GM21723 (cell line): ENCODE measurements around the gene ZSWIM7.
"Not testable (repeated sequence)": the region's sequence is repeated elsewhere in the genome, so short reads cannot be mapped to it uniquely, and the experiment has no call there.

Source experiments
- ATAC-seq: cut with Tn5 transposase; IDR thresholded peaks from one replicate; pipeline ENCODE4 v1.9.1; 2021; ENCODE audit warnings: mild to moderate bottlenecking, moderate library complexity; ENCODE audit not compliant: unreplicated experiment

The ZSWIM7 gene

DNA sequence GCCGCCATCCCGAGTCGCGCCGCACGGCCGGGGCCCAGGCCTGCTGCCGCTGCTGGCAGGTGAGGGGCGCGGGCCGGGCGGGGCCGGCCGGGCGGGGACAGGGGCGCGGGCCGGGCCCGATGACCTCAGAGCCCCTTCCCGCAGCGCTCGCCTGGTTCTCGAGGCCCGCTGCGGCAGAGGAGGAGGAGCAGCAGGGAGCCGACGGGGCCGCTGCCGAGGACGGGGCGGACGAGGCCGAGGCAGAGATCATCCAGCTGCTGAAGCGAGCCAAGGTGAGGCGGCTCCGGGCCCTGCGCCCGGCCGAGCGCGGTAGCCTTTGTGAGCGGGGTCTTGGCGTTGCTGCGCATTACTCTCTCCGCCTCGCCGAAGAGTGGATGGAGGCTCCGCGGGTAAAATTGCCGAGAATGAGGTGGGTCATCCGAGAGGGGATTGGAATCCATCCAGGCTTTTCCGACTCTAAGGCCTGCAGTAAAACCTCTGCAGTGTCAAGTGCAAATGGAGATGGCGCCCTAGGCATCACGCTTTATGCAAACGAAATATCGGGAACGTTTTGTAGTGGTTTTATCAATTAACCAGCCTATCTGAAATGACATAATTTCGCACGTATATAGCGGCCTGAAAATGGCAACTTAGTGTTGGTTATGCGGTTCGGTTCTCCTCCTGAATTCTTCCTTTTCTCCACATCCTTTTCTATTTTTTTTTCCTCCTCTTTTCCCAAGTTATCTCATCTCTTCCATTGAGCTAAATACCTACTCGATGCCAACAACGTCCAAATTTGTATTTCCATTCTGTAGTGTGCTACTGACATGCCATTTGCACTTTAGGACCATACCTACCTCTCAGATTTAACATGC lies 697 bp upstream of the ZSWIM7 start:
- peak; percentile 43 for ATAC-seq

DNA sequence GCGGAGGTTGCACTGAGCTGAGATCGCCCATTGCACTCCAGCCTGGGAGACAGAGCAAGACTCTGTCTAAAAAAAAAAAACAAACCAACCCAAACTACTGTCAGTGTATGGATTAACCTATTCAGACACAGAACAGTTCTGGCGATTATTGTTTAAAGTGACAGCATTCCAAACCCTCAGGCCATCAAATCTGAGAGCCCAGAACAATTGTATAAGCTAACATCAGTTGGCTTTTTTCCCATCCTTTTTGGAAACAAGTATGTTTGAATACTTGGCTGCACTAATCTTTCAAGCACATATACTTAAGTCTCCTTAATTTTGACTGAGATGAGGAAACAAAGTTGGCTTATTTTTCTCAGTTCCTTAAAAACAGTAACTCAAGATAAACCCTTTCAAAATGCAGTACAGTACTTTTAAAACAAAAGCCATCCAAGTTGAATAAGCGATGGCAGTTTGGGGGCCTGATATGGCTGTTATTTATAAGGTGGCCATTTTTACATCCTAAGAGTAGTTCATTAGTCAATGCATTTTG lies 1.4 kb downstream of the ZSWIM7 start:
- no peak for ATAC-seq

DNA sequence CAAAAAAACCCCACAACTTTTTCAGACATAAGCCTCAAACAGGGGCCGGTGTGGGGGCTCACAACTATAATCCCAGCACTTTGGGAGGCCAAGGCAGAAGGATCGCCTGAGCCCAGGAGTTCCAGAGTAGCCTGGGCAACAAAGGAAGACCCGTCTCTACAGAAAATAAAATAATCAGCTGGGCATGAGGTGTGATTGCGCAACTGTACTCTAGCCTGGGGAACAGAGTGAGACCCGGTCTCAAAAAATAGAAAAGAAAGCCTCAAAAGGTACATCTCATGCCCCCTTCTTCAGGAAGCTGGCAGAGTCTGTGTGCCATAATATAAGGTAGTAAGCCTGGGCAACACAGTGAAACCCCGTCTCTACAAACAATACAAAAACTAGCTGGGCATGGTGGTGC lies 3.2 kb downstream of the ZSWIM7 start:
- no peak for ATAC-seq

DNA sequence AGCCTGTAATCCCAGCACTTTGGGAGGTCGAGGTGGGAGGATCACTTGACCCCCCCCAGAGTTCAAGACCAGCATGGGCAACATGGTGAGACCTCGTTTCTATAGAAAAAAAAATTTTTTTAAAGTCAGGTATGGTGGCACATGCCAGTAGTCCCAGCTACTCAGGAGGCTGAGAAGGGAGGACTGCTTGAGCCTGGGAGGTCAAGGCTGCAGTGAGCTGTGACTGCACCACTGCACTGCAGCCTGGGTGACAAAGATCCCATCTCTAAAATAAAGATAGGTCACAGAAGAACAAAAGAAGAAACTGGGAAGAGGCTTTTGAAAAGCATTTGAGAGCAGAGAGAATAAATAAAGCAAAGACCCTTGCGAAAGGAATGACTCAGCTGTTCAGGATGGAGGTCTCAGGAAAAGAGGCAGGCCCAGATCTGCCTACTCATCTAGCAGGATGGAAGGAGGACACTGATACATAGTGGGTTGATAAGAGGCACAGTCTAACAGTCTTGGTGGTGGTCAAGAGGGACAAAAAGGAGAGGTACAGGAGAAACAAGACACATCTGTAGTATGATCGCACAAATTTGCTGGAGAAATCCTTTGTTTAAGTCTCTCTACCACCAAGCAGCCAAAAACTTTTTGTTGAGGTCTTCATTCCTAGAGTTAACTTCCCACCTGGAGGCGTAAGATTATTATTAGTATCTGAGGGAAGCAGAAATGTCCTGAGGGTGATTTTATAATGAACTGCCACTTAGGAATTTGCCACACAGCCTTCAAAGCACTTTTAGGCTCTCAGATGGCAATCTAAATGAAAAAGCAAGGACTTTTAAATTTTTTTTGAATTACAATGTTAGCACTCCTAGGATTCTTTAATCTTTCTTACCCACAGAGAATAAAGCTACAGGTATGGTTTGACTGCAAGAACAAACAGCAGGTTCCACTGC lies 17.6 kb downstream of the ZSWIM7 start:
- ATAC-seq, result no peak

DNA sequence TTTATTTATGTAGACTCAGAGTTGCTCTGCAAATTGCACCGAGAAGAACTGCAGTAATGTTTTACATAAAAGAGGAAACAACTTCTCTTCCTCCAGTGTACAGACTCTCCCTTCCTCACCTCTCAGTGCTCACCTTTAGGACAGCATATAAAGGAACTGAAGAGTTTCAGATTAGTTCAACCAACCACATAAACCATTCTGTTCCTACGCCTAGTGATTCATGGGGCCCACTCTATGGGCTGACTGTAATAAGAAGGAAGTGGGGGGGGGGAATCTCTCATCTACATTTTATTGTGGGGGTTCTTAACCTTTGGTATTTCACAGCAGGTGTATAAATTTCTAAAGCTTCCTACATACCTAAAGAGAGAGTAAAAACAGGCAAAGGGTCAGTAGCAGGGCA lies 18.3 kb downstream of the ZSWIM7 start:
- peak; percentile 93 for ATAC-seq

DNA sequence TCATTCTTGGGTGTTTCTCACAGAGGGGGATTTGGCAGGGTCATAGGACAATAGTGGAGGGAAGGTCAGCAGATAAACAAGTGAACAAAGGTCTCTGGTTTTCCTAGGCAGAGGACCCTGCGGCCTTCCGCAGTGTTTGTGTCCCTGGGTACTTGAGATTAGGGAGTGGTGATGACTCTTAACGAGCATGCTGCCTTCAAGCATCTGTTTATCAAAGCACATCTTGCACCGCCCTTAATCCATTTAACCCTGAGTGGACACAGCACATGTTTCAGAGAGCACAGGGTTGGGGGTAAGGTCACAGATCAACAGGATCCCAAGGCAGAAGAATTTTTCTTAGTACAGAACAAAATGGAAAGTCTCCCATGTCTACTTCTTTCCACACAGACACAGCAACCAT lies 20.5 kb downstream of the ZSWIM7 start:
- ATAC-seq, result not testable (repeated sequence)

DNA sequence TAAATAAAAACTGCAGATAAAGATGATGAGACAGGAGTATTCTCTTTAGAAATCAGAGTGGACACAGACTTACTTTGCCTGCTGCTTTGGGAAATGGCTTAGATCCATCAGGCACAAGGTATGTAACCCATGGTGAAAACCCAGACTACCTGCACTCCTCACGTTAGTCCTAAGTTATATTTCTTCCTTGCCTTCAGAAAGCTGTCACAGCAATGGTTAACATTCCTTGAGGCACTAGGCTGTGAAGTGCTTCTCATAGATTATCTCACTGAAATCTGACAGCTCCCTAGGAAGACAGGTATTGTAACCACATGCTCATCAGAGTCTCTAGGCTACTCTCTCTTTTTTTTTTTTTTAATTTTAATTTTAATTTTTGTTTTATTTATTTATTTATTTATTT lies 20.9 kb downstream of the ZSWIM7 start:
- no peak for ATAC-seq

DNA sequence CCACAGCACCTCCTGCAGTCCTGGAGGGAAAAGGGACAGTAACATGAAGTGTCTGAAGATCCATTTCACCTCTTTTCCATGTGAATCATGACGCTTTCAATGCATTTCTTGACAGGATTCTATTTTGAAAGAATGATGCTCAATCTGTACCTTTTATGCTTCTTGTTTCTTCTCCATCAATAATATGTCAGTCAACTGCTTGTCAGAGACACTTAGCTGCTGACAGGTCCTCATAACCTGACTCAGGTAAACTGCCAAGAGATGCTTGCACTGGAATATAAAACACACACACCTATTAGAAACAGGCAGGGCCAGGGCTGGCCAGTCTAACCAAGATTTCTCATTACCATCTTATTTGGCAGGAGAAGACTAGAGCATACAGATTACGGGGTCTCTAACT lies 21.6 kb downstream of the ZSWIM7 start:
- no peak for ATAC-seq

DNA sequence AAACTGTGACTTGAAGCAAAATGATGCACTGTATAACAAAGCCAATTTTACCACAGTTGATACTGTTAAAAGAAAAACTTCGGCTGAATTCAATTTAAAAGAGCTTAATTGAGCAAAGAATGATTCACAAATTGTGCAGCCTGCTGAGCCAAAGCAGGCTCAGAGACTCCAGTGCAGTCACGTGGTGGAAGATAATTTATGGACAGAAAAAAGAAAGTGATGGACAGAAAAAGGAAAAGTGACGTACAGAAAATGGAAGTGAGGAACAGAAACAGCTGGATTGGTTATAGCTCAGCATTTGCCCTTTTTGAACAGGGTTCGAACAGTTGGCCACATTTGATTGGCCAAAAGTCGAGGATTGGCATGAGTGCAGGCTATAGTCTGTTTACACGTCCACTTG lies 25.7 kb downstream of the ZSWIM7 start:
- no peak for ATAC-seq

DNA sequence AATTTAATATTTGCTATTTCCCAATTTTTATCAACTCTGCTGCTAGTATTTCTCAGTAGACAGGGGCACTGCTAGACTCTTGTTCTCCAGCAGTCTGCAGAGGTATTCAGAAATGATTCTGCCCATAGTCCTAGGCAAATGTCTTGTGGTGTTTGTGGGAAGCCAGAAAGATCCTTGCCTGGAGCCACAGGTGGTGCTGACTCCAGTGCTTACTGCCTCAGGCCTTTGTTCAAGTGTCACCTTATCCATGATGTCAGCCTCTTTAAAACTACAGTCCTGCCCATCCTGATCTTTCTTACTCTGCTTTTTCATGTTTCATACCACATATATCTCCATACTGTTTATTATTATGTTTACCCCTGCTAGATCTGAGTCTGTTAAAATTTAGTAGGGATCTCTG lies 26.5 kb downstream of the ZSWIM7 start:
- no peak for ATAC-seq

DNA sequence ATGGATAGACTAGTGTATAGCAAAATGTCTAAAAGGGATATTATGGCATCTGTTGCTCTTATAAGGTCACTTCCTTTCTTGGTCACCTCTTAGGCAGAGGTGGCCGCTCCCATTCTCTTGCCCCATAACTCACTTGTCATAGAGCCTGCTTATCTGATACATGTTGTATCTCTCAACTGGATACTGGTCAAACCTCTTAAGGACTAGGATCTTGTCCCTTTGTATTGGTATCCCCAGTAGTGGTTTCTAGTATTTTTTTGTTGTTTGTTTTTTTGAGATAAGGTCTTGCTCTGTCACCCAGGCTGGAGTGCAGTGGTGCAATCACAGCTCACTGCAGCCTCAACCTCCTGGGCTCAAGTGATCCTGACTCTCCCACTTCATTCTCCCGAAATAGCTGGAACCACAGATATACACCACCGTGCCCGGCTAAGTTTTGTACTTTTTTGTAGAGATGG lies 27.0 kb downstream of the ZSWIM7 start:
- ATAC-seq, result no peak

DNA sequence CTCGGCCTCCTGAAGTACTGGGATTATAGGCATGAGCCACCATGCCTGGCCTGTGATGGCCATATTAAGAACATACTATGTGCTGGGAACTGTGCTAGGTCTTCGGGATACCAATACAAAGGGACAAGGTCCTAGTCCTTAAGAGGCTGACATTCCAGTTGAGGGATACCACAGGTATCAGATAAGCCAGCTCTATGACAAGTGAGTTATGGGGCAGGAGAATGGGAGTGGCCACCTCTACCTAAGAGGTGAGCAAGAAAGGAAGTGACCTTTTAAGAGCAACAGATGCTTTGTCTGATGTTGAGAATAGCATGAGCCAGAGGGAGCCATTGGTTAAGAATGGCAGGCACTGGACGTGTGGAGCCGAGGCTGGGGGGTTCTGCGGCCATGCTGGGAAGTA lies 27.6 kb downstream of the ZSWIM7 start:
- ATAC-seq, result no peak

DNA sequence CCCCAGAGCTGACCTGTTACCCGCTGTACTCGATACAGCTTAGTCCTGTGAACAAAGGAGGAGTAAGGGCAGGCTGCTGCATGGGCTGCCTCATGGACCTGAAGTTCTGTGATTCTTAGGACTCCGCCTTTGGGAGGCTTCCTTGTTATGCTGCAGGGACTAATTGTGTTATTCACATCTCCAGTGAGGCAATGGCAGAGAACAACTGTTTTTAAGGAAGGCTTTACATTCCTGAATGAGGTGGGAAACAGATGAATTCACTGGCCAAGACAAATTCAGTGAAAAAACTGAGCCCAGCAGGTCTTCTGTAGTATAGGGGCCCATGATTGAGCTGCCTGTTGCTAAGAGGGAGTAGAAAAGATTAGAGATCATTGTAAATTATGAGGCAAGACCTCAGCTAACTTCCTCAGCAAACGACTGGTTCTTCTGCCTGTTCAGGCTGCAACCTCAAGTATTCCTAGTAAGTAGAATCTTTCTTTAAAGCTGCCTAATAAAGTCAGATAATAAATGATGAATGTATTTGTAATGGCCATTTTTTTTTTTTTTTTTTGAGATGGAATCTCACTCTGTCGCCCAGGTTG lies 28.3 kb downstream of the ZSWIM7 start:
- ATAC-seq, result no peak

DNA sequence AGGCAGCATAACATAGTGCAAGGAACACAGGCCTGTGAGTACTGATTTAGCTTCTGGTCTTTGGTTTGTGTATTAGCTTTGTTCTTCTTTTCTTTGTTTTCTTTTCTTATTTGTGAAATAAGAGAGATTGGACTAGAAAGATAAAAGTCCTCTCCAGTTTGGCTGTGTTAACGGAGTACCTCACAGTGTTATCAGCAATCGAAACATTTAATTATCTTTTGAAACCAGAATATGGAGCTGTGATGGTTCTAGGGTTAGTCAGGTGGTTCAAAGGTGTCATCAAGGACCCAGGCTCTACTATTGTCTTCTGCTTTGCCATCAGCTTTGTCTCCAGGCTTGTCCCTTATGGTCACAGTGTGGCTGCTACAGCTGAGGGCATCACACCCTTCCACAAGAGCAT lies 29.0 kb downstream of the ZSWIM7 start:
- ATAC-seq, result no peak

DNA sequence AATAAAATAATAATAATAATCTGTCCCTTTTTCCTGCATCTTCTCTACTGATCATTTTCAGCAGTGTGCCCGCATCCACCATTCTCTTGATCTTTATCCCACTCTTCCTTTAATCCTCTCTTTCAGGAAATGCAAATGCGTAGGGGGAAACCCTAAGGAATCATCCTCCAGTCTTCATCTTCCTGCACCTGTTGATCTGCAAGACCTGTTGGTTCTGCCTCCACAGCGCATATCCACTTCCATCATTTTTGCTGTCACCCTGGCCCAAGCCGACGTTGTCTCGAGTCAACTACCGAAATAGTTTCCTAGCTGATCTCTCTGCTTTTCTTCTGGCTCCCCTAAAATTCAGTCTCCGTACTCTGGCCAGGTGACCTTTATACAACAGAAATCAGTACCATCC lies 30.0 kb downstream of the ZSWIM7 start:
- no peak for ATAC-seq

DNA sequence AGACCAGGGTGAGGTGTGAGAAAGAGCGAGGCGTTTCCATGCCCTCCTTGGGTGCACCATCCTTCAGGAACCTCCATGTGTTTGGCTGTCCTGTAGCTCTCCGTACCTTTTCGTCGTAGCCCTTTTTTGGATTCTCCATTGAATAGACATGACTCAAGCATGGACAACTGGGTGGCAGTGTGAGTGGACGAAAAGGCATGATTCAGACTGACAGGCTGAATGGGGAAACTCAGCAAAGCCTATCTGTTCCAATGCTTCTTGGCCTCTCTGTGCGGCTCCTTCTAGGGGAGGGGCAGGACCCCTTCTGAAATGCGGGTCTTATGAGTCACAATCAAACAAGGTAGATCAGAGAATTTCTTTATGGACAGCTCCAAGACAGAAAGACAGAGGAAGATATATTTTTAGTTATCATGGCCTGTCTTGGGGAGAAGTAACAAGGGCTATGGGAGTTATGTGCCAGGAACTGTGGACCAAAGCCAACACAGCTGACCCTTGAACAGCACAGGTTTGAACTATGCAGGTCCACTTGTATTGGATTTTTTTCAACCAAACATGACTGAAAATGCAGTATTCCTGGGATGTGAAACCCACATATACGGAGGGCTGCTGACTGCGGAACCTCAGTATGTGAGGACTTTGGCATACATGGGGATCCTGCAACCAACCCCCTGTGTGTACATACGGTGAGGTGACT lies 31.7 kb downstream of the ZSWIM7 start:
- no peak for ATAC-seq

DNA sequence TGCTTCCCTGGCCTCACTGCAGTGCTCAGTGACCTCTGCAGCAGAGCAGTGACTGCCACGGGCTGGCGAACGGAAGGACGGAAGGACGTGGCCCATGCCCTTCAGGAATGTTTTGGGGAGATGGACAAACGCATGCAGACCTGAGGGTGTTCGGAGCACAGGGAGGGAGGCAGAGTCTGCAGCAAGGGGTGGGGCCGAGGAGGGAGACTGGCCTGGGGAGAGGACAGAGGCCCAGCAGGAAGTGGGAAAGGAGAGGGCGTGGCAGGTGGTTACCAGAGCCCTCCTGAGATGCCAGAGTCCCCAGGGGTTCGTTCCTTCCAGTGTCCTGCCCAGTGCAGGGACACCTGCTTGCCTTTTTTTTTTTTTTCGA lies 32.6 kb downstream of the ZSWIM7 start:
- ATAC-seq, result no peak

DNA sequence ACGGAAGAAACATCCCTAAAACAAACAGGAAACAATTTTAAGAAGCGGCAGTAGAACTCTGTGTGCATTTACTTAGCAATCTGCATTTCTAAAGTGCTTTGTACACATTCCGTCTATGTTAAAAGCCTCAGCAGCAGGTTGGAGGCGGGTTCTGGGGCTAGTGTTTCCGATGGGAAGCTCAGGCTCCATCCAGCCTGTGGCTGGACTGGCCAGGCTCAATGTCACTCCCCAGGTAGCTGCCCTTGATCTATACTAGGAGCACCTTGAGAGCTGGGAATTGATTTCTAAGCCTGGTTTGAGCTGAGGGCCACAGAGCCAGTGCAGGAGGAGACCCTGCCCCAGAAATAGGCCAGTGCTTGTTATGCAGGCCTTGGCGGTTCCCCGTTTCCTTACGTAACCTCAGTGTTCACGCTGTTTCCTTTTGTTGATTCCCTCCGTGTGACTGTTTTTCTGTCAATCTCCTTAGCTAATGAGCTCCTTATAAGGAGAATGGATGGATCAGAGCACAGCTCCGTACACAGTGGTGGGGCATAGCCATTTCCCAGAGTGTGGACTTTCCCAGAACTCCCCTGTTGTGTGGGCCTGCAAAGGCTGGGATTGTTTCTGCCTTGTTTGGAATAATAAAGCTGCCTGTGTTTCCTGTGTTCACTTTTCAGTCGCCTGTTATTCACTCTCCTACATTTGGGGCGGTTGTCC lies 33.2 kb downstream of the ZSWIM7 start:
- no peak for ATAC-seq

DNA sequence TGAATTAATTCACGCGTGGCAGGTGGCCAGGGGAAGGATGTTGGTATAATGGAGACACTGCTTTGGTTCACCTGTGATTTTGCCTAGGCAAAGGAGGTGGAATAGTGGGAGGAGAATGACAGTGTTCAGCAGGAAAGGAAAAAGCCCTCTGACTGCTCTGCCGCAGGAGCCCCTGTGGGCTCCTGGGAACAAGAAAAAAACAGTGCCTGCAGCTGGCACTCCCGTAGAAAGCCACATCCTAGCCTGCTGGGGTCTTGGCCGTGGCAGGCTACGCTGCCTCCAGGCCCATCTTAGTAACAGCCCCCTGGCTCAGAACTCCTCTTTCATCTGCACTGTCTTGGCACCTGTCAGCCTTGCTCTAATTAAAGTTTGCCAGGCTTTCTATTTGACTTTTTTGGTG lies 34.0 kb downstream of the ZSWIM7 start:
- no peak for ATAC-seq

DNA sequence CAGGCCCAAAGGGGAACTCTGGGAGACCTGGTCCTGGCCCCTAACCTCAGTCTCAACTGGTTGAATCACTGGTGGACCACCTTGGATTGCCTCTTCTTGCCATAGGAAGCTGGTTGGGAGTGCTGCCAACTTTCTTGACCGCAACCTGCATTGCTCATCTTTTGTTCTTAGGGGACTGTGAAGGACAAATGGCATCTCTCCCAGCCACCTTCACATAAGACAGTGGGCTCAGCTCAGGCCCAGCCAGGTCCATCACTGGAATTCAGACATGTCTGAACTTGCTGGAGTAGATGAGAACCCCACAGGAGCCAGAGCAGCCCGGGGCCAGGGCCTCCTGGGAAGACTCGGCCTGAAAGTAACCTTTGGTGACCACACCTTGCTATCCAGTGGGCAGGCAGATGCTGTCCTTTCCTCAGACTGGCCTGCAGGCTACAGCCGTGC lies 35.8 kb downstream of the ZSWIM7 start:
- no peak for ATAC-seq
